Central memory CD8-positive, alpha-beta T cell (primary cell): ENCODE results near the gene KLF7.

Source experiments
- ATAC-seq: fragments of 150-1000 bp; cut with Tn5 transposase; replicated peaks from 2 replicates; pipeline ENCODE4 v1.10.0; 2022; ENCODE audit warnings: mild to moderate bottlenecking, moderate FRiP score, moderate number of reproducible peaks; ENCODE audit not compliant: poor library complexity, severe bottlenecking; ENCODE audit errors: extremely low read depth
- DNase-seq, 2 donors: peaks; one replicate each; pipeline ENCODE4 v3.0.0; 2021; ENCODE audit warnings: low spot score in 2 of 2
- H3K27ac Mint-ChIP-seq: one replicate; pipeline ENCODE4 v1.8.0; 2022; ENCODE audit warnings: low read depth, mild to moderate bottlenecking, moderate library complexity, mixed read lengths
- H3K27me3 Mint-ChIP-seq: one replicate; pipeline ENCODE4 v1.8.0; 2022; ENCODE audit warnings: mixed read lengths
- H3K36me3 Mint-ChIP-seq: one replicate; pipeline ENCODE4 v1.8.0; 2022; ENCODE audit warnings: mild to moderate bottlenecking, moderate library complexity, mixed read lengths; ENCODE audit not compliant: insufficient read depth
- H3K4me1 Mint-ChIP-seq: one replicate; pipeline ENCODE4 v1.8.0; 2022; ENCODE audit warnings: mixed read lengths
- H3K4me3 Mint-ChIP-seq: one replicate; pipeline ENCODE4 v1.8.0; 2022; ENCODE audit warnings: mild to moderate bottlenecking, moderate library complexity, mixed read lengths
- H3K9me3 Mint-ChIP-seq: one replicate; pipeline ENCODE4 v1.8.0; 2022; ENCODE audit warnings: mixed read lengths

KLF7 gene

GRCh38 chr2:207184768-207185167, 19.0 kb upstream of the KLF7 start:
- H3K36me3 Mint-ChIP-seq: no peaks in the 10 kb centered on the region
- no peak overlapping the region for H3K4me3 Mint-ChIP-seq
- H3K4me1 Mint-ChIP-seq: no peaks in the 10 kb centered on the region
- no peaks in the 10 kb centered on the region for H3K27me3 Mint-ChIP-seq
- no peak overlapping the region for H3K27ac Mint-ChIP-seq
- DNase-seq: no peak
- no peak for ATAC-seq
- H3K9me3 Mint-ChIP-seq: no peaks in the 10 kb centered on the region

GRCh38 chr2:207184348-207184747, 18.6 kb upstream of the KLF7 start:
- Mint-ChIP-seq H3K27me3 (no peaks in the 10 kb centered on the region), H3K4me1 (no peaks in the 10 kb centered on the region), H3K27ac (no peak overlapping the region), H3K9me3 (no peaks in the 10 kb centered on the region), H3K36me3 (no peaks in the 10 kb centered on the region), H3K4me3 (no peak overlapping the region)
- DNase-seq (no peak), ATAC-seq (no peak)

GRCh38 chr2:207183506-207183905, 17.8 kb upstream of the KLF7 start:
- Mint-ChIP-seq H3K9me3 (no peaks in the 10 kb centered on the region), H3K4me3 (no peak overlapping the region), H3K27ac (no peak overlapping the region), H3K36me3 (no peaks in the 10 kb centered on the region), H3K27me3 (no peaks in the 10 kb centered on the region), H3K4me1 (no peaks in the 10 kb centered on the region)
- DNase-seq: no peak
- no peak for ATAC-seq

GRCh38 chr2:207182911-207183310, 17.2 kb upstream of the KLF7 start:
- no peak overlapping the region for H3K27ac Mint-ChIP-seq
- no peak overlapping the region for H3K4me3 Mint-ChIP-seq
- no peak for DNase-seq
- no peaks in the 10 kb centered on the region for H3K36me3 Mint-ChIP-seq
- H3K4me1 Mint-ChIP-seq: no peaks in the 10 kb centered on the region
- no peaks in the 10 kb centered on the region for H3K9me3 Mint-ChIP-seq
- no peak for ATAC-seq
- no peaks in the 10 kb centered on the region for H3K27me3 Mint-ChIP-seq

GRCh38 chr2:207181526-207182274, 16.0 kb upstream of the KLF7 start:
- H3K27ac Mint-ChIP-seq: no peak overlapping the region
- peaks cover 11% of the 10 kb centered on the region for H3K27me3 Mint-ChIP-seq
- DNase-seq (no peak), ATAC-seq (no peak)
- H3K4me3 Mint-ChIP-seq: no peak overlapping the region
- no peaks in the 10 kb centered on the region for H3K4me1 Mint-ChIP-seq
- H3K9me3 Mint-ChIP-seq: no peaks in the 10 kb centered on the region
- H3K36me3 Mint-ChIP-seq: no peaks in the 10 kb centered on the region

- no peak overlapping the region for H3K27ac Mint-ChIP-seq
- no peak for DNase-seq
- no peak for ATAC-seq
Observed at GRCh38 chr2:207180741-207181140, 15.0 kb upstream of the KLF7 start.

GRCh38 chr2:207176247-207176646, 10.5 kb upstream of the KLF7 start:
- H3K27me3 Mint-ChIP-seq: peaks cover 35% of the 10 kb centered on the region
- no peaks in the 10 kb centered on the region for H3K4me1 Mint-ChIP-seq
- no peak for DNase-seq
- no peaks in the 10 kb centered on the region for H3K36me3 Mint-ChIP-seq
- no peak overlapping the region for H3K4me3 Mint-ChIP-seq
- no peak for ATAC-seq
- no peak overlapping the region for H3K27ac Mint-ChIP-seq
- H3K9me3 Mint-ChIP-seq: no peaks in the 10 kb centered on the region

More at GRCh38 chr2:207180741-207181140, 15.0 kb upstream of the KLF7 start:
- Mint-ChIP-seq H3K9me3 (no peaks in the 10 kb centered on the region), H3K4me1 (no peaks in the 10 kb centered on the region), H3K36me3 (no peaks in the 10 kb centered on the region), H3K4me3 (no peak overlapping the region), H3K27me3 (peaks cover 17% of the 10 kb centered on the region)

- no peaks in the 10 kb centered on the region for H3K9me3 Mint-ChIP-seq
- peaks cover 44% of the 10 kb centered on the region for H3K27me3 Mint-ChIP-seq
- ATAC-seq: no peak
- no peak for DNase-seq
- H3K4me1 Mint-ChIP-seq: no peaks in the 10 kb centered on the region
- H3K36me3 Mint-ChIP-seq: peaks cover 2% of the 10 kb centered on the region
- H3K27ac Mint-ChIP-seq: no peak overlapping the region
- H3K4me3 Mint-ChIP-seq: no peak overlapping the region
Observed at GRCh38 chr2:207173641-207174040, 7.9 kb upstream of the KLF7 start.

- ATAC-seq (no peak), DNase-seq (no peak)
- H3K27ac Mint-ChIP-seq: no peak overlapping the region
- peaks cover 24% of the 10 kb centered on the region for H3K4me1 Mint-ChIP-seq
- peaks cover 13% of the 10 kb centered on the region for H3K36me3 Mint-ChIP-seq
- H3K4me3 Mint-ChIP-seq: peak overlapping the region; percentile 83
- no peaks in the 10 kb centered on the region for H3K9me3 Mint-ChIP-seq
- H3K27me3 Mint-ChIP-seq: peaks cover 66% of the 10 kb centered on the region
Observed at GRCh38 chr2:207167099-207167923, 1.6 kb upstream of the KLF7 start.

- Mint-ChIP-seq H3K36me3 (peaks cover 13% of the 10 kb centered on the region), H3K9me3 (no peaks in the 10 kb centered on the region), H3K4me1 (peaks cover 24% of the 10 kb centered on the region), H3K4me3 (peak overlapping the region; percentile 83), H3K27me3 (peaks cover 73% of the 10 kb centered on the region), H3K27ac (peak overlapping the region; percentile 90)
- DNase-seq (peak; percentile 17 to 28), ATAC-seq (peak; percentile 54)
Observed at GRCh38 chr2:207166349-207167098, 776 bp upstream of the KLF7 start.

- Mint-ChIP-seq H3K27ac (peak overlapping the region; percentile 90), H3K4me3 (peak overlapping the region; percentile 83), H3K4me1 (peaks cover 24% of the 10 kb centered on the region), H3K9me3 (no peaks in the 10 kb centered on the region), H3K27me3 (peaks cover 76% of the 10 kb centered on the region), H3K36me3 (peaks cover 13% of the 10 kb centered on the region)
- DNase-seq (peak; percentile 76 to 78), ATAC-seq (peak; percentile 91)
Observed at GRCh38 chr2:207166039-207166348, 246 bp upstream of the KLF7 start.

GRCh38 chr2:207164006-207164831, 1.5 kb downstream of the KLF7 start:
- peaks cover 24% of the 10 kb centered on the region for H3K4me1 Mint-ChIP-seq
- H3K27me3 Mint-ChIP-seq: peaks cover 67% of the 10 kb centered on the region
- no peaks in the 10 kb centered on the region for H3K9me3 Mint-ChIP-seq
- H3K27ac Mint-ChIP-seq: peak overlapping the region; percentile 90
- no peak for ATAC-seq
- peak overlapping the region; percentile 83 for H3K4me3 Mint-ChIP-seq
- no peak for DNase-seq
- H3K36me3 Mint-ChIP-seq: peaks cover 11% of the 10 kb centered on the region
